Measurements from ENCODE around the gene BTD.

The BTD gene

GRCh38 chr3:15630646-15631350 is 29.3 kb downstream of the BTD start:
- FAIRE-seq (peak; percentile 33), DNase-seq (ENCODE audit: insufficient read length) (no peak)
- no peak for TF ChIP-seq TAF1 (IDR thresholded peaks at IDR 0.05; ENCODE audit: borderline replicate concordance, low read depth, low read length)
- TF ChIP-seq POLR2AphosphoS5 (IDR thresholded peaks at IDR 0.05; ENCODE audit: low read depth, low read length), result no peak
- no peak for TF ChIP-seq POLR2A (IDR thresholded peaks at IDR 0.05; ENCODE audit: low read depth, low read length)

GRCh38 chr3:15631426-15632211 is 30.1 kb downstream of the BTD start:
- FAIRE-seq (no peak), DNase-seq (ENCODE audit: insufficient read length) (no peak)
- TF ChIP-seq POLR2AphosphoS5 (IDR thresholded peaks at IDR 0.05; ENCODE audit: low read depth, low read length), result no peak
- no peak for TF ChIP-seq TAF1 (IDR thresholded peaks at IDR 0.05; ENCODE audit: borderline replicate concordance, low read depth, low read length)
- TF ChIP-seq POLR2A (IDR thresholded peaks at IDR 0.05; ENCODE audit: low read depth, low read length), result no peak

GRCh38 chr3:15632212-15632580 is 30.7 kb downstream of the BTD start:
- DNase-seq (ENCODE audit: insufficient read length), result no peak
- TF ChIP-seq POLR2AphosphoS5 (IDR thresholded peaks at IDR 0.05; ENCODE audit: low read depth, low read length), result no peak
- TF ChIP-seq POLR2A (IDR thresholded peaks at IDR 0.05; ENCODE audit: low read depth, low read length), result no peak
- no peak for TF ChIP-seq TAF1 (IDR thresholded peaks at IDR 0.05; ENCODE audit: borderline replicate concordance, low read depth, low read length)
- no peak for FAIRE-seq

- FAIRE-seq (no peak), DNase-seq (ENCODE audit: insufficient read length) (no peak)
- TF ChIP-seq POLR2A (IDR thresholded peaks at IDR 0.05; ENCODE audit: low read depth, low read length) (no peak), TAF1 (IDR thresholded peaks at IDR 0.05; ENCODE audit: borderline replicate concordance, low read depth, low read length) (no peak), POLR2AphosphoS5 (IDR thresholded peaks at IDR 0.05; ENCODE audit: low read depth, low read length) (no peak)
Measured at GRCh38 chr3:15633159-15633558, 31.6 kb downstream of the BTD start.

GRCh38 chr3:15633766-15634598 is 32.4 kb downstream of the BTD start:
- FAIRE-seq (no peak), DNase-seq (ENCODE audit: insufficient read length) (no peak)
- TF ChIP-seq TAF1 (IDR thresholded peaks at IDR 0.05; ENCODE audit: borderline replicate concordance, low read depth, low read length), result no peak
- no peak for TF ChIP-seq POLR2A (IDR thresholded peaks at IDR 0.05; ENCODE audit: low read depth, low read length)
- no peak for TF ChIP-seq POLR2AphosphoS5 (IDR thresholded peaks at IDR 0.05; ENCODE audit: low read depth, low read length)

- DNase-seq (ENCODE audit: insufficient read length) (no peak), FAIRE-seq (no peak)
- TF ChIP-seq POLR2A (IDR thresholded peaks at IDR 0.05; ENCODE audit: low read depth, low read length), result no peak
Measured at GRCh38 chr3:15634671-15635070, 33.1 kb downstream of the BTD start.

- TF ChIP-seq POLR2A (IDR thresholded peaks at IDR 0.05; ENCODE audit: low read depth, low read length) (no peak), TAF1 (IDR thresholded peaks at IDR 0.05; ENCODE audit: borderline replicate concordance, low read depth, low read length) (no peak), POLR2AphosphoS5 (IDR thresholded peaks at IDR 0.05; ENCODE audit: low read depth, low read length) (no peak)
- DNase-seq (ENCODE audit: insufficient read length) (no peak), FAIRE-seq (no peak)
Measured at GRCh38 chr3:15635121-15635661, 33.6 kb downstream of the BTD start.

- DNase-seq (ENCODE audit: insufficient read length) (no peak), FAIRE-seq (peak; percentile 51)
- TF ChIP-seq POLR2A (IDR thresholded peaks at IDR 0.05; ENCODE audit: low read depth, low read length), result peak; percentile 44; the same call in 1 of the 2 replicates
- TF ChIP-seq TAF1 (IDR thresholded peaks at IDR 0.05; ENCODE audit: borderline replicate concordance, low read depth, low read length), result no peak
- no peak for TF ChIP-seq POLR2AphosphoS5 (IDR thresholded peaks at IDR 0.05; ENCODE audit: low read depth, low read length)
Measured at GRCh38 chr3:15636028-15636709, 34.6 kb downstream of the BTD start.

GRCh38 chr3:15637131-15637951 is 35.8 kb downstream of the BTD start:
- DNase-seq (ENCODE audit: insufficient read length) (no peak), FAIRE-seq (peak; percentile 86)
- TF ChIP-seq TAF1 (IDR thresholded peaks at IDR 0.05; ENCODE audit: borderline replicate concordance, low read depth, low read length), result no peak
- no peak for TF ChIP-seq POLR2A (IDR thresholded peaks at IDR 0.05; ENCODE audit: low read depth, low read length)
- TF ChIP-seq POLR2AphosphoS5 (IDR thresholded peaks at IDR 0.05; ENCODE audit: low read depth, low read length), result no peak

Data from GM12892 (cell line).